ENCODE results near the gene PHF24.

Gene PHF24

GRCh38 chr9:34984049-34984448 lies 26.0 kb downstream of the PHF24 start:
- Histone ChIP-seq H3K4me1 (ENCODE audit: insufficient read depth, low read length) (peaks cover 5% of the 10 kb centered on the region), H3K36me3 (ENCODE audit: insufficient read depth, low read length) (no peaks in the 10 kb centered on the region), H3K9ac (ENCODE audit: low read length) (no peak overlapping the region), H3K27me3 (ENCODE audit: control insufficient read depth in 1 of 2, insufficient read depth in 2 of 2, low read length in 2 of 2) (no peaks in the 10 kb centered on the region), H3K27ac (ENCODE audit: low read depth, low read length) (no peak overlapping the region), H3K4me3 (ENCODE audit: low read depth in 1 of 2, low read length in 2 of 2) (no peak overlapping the region), H3K9me3 (ENCODE audit: low read length) (no peaks in the 10 kb centered on the region)

- Histone ChIP-seq H3K4me1 (ENCODE audit: insufficient read depth, low read length) (peaks cover 7% of the 10 kb centered on the region), H3K36me3 (ENCODE audit: insufficient read depth, low read length) (no peaks in the 10 kb centered on the region), H3K9me3 (ENCODE audit: low read length) (no peaks in the 10 kb centered on the region), H3K4me3 (ENCODE audit: low read depth in 1 of 2, low read length in 2 of 2) (no peak overlapping the region), H3K9ac (ENCODE audit: low read length) (no peak overlapping the region), H3K27me3 (ENCODE audit: control insufficient read depth in 1 of 2, insufficient read depth in 2 of 2, low read length in 2 of 2) (no peaks in the 10 kb centered on the region), H3K27ac (ENCODE audit: low read depth, low read length) (no peak overlapping the region)
Measured at GRCh38 chr9:34985311-34985899, 27.3 kb downstream of the PHF24 start.

GRCh38 chr9:34986540-34987047 lies 28.5 kb downstream of the PHF24 start:
- H3K9ac ChIP-seq (ENCODE audit: low read length), result no peak overlapping the region
- peaks cover 17% of the 10 kb centered on the region for H3K4me1 ChIP-seq (ENCODE audit: insufficient read depth, low read length)
- H3K4me3 ChIP-seq (ENCODE audit: low read depth in 1 of 2, low read length in 2 of 2), result no peak overlapping the region
- H3K9me3 ChIP-seq (ENCODE audit: low read length), result no peaks in the 10 kb centered on the region
- no peak overlapping the region for H3K27ac ChIP-seq (ENCODE audit: low read depth, low read length)
- H3K36me3 ChIP-seq (ENCODE audit: insufficient read depth, low read length), result no peaks in the 10 kb centered on the region
- no peaks in the 10 kb centered on the region for H3K27me3 ChIP-seq (ENCODE audit: control insufficient read depth in 1 of 2, insufficient read depth in 2 of 2, low read length in 2 of 2)

- Histone ChIP-seq H3K27me3 (ENCODE audit: control insufficient read depth in 1 of 2, insufficient read depth in 2 of 2, low read length in 2 of 2) (no peaks in the 10 kb centered on the region), H3K36me3 (ENCODE audit: insufficient read depth, low read length) (no peaks in the 10 kb centered on the region), H3K27ac (ENCODE audit: low read depth, low read length) (no peak overlapping the region), H3K4me3 (ENCODE audit: low read depth in 1 of 2, low read length in 2 of 2) (no peak overlapping the region), H3K9me3 (ENCODE audit: low read length) (no peaks in the 10 kb centered on the region), H3K4me1 (ENCODE audit: insufficient read depth, low read length) (peaks cover 24% of the 10 kb centered on the region), H3K9ac (ENCODE audit: low read length) (no peak overlapping the region)
Measured at GRCh38 chr9:34987160-34987901, 29.2 kb downstream of the PHF24 start.

- peak overlapping the region; percentile 18 to 51 for H3K4me3 ChIP-seq (ENCODE audit: low read depth in 1 of 2, low read length in 2 of 2)
- H3K36me3 ChIP-seq (ENCODE audit: insufficient read depth, low read length), result no peaks in the 10 kb centered on the region
- H3K9me3 ChIP-seq (ENCODE audit: low read length), result no peaks in the 10 kb centered on the region
- H3K4me1 ChIP-seq (ENCODE audit: insufficient read depth, low read length), result peaks cover 35% of the 10 kb centered on the region
- no peaks in the 10 kb centered on the region for H3K27me3 ChIP-seq (ENCODE audit: control insufficient read depth in 1 of 2, insufficient read depth in 2 of 2, low read length in 2 of 2)
- peak overlapping the region; percentile 18 for H3K9ac ChIP-seq (ENCODE audit: low read length)
- H3K27ac ChIP-seq (ENCODE audit: low read depth, low read length), result peak overlapping the region; percentile 55
Measured at GRCh38 chr9:34988218-34989002, 30.3 kb downstream of the PHF24 start.

- H3K27ac ChIP-seq (ENCODE audit: low read depth, low read length), result peak within 1 kb of the TSS; percentile 88
- H3K27me3 ChIP-seq (ENCODE audit: control insufficient read depth in 1 of 2, insufficient read depth in 2 of 2, low read length in 2 of 2), result no peaks in the 10 kb centered on the region
- peaks cover 43% of the 10 kb centered on the region for H3K4me1 ChIP-seq (ENCODE audit: insufficient read depth, low read length)
Measured at GRCh38 chr9:34989003-34989945, 31.2 kb downstream of the PHF24 start, which contains the start of gene DNAJB5. Gene DNAJB5 (plus strand): TSS chr9:34989745. CDS start chr9:34990631, 886 bp downstream.

GRCh38 chr9:34989946-34990635 lies 32.0 kb downstream of the PHF24 start:
- no peaks in the 10 kb centered on the region for H3K36me3 ChIP-seq (ENCODE audit: insufficient read depth, low read length)
- peak overlapping the region; percentile 88 for H3K27ac ChIP-seq (ENCODE audit: low read depth, low read length)
- no peaks in the 10 kb centered on the region for H3K9me3 ChIP-seq (ENCODE audit: low read length)
- no peaks in the 10 kb centered on the region for H3K27me3 ChIP-seq (ENCODE audit: control insufficient read depth in 1 of 2, insufficient read depth in 2 of 2, low read length in 2 of 2)
- H3K4me3 ChIP-seq (ENCODE audit: low read depth in 1 of 2, low read length in 2 of 2), result peak overlapping the region; percentile 64 to 83
- H3K9ac ChIP-seq (ENCODE audit: low read length), result peak overlapping the region; percentile 80
- H3K4me1 ChIP-seq (ENCODE audit: insufficient read depth, low read length), result peaks cover 52% of the 10 kb centered on the region

More at GRCh38 chr9:34989003-34989945, 31.2 kb downstream of the PHF24 start, which contains the start of gene DNAJB5:
- H3K9me3 ChIP-seq (ENCODE audit: low read length), result no peaks in the 10 kb centered on the region
- no peaks in the 10 kb centered on the region for H3K36me3 ChIP-seq (ENCODE audit: insufficient read depth, low read length)
- peak within 1 kb of the TSS; percentile 64 to 83 for H3K4me3 ChIP-seq (ENCODE audit: low read depth in 1 of 2, low read length in 2 of 2)
- H3K9ac ChIP-seq (ENCODE audit: low read length), result peak within 1 kb of the TSS; percentile 80

GRCh38 chr9:34990908-34991606 lies 33.0 kb downstream of the PHF24 start:
- Histone ChIP-seq H3K4me3 (ENCODE audit: low read depth in 1 of 2, low read length in 2 of 2) (peak overlapping the region; percentile 1 to 83), H3K9me3 (ENCODE audit: low read length) (no peaks in the 10 kb centered on the region), H3K36me3 (ENCODE audit: insufficient read depth, low read length) (peaks cover 9% of the 10 kb centered on the region), H3K27ac (ENCODE audit: low read depth, low read length) (peak overlapping the region; percentile 88), H3K4me1 (ENCODE audit: insufficient read depth, low read length) (peaks cover 61% of the 10 kb centered on the region), H3K9ac (ENCODE audit: low read length) (peak overlapping the region; percentile 80), H3K27me3 (ENCODE audit: control insufficient read depth in 1 of 2, insufficient read depth in 2 of 2, low read length in 2 of 2) (no peaks in the 10 kb centered on the region)

- Histone ChIP-seq H3K4me3 (ENCODE audit: low read depth in 1 of 2, low read length in 2 of 2) (peak overlapping the region in 1 of 2 donors; percentile 5), H3K27me3 (ENCODE audit: control insufficient read depth in 1 of 2, insufficient read depth in 2 of 2, low read length in 2 of 2) (no peaks in the 10 kb centered on the region), H3K9ac (ENCODE audit: low read length) (peak overlapping the region; percentile 49), H3K9me3 (ENCODE audit: low read length) (no peaks in the 10 kb centered on the region), H3K27ac (ENCODE audit: low read depth, low read length) (peak overlapping the region; percentile 88), H3K36me3 (ENCODE audit: insufficient read depth, low read length) (peaks cover 17% of the 10 kb centered on the region), H3K4me1 (ENCODE audit: insufficient read depth, low read length) (peaks cover 61% of the 10 kb centered on the region)
Measured at GRCh38 chr9:34991607-34992375, 33.7 kb downstream of the PHF24 start.
